Putamen (tissue), 1 donor: ENCODE results near the gene ERO1B.

Experiments
- DNase-seq: peaks from one replicate; pipeline ENCODE4 v3.0.0-alpha.2; 2016; ENCODE audit warnings: low spot score

The ERO1B gene

DNA sequence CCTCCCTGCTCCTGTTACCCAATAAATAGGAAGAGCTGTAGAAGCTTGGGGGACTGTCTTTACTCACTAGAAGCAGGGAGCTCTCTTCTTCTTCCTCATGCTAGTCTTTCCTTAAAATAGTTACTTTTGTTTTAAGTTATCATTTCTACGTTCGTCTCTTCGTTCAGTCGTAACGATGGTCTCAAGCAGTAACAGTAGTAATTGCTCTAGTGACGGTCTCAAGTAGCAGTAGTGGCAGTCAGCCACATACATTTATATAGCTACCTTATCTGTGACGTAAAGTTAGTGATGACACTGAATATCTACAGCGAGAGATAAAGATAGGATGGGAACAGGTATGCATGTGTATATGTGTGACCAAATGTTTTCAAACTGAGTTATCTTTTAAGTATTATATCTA, 15.4 kb upstream of the ERO1B start:
- no peak for DNase-seq

DNA sequence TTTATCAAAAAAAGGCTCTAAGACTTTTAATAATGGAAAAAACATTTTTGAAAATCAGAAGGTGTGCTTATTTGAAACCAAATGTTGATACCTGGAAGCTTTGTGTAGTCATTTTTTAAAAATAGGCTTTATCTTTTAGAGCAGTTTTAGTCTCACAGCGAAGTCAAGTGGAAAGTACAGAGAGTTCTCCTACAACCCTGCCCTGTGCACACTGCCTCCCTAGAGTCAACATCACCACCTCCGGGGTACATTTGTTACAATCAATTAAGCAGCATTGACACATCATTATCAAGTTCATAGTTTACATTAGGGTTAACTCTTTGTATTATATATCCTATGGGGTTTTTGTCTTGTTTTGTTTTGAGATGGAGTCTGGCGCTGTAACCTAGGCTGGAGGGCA, 10.7 kb upstream of the ERO1B start:
- no peak for DNase-seq

DNA sequence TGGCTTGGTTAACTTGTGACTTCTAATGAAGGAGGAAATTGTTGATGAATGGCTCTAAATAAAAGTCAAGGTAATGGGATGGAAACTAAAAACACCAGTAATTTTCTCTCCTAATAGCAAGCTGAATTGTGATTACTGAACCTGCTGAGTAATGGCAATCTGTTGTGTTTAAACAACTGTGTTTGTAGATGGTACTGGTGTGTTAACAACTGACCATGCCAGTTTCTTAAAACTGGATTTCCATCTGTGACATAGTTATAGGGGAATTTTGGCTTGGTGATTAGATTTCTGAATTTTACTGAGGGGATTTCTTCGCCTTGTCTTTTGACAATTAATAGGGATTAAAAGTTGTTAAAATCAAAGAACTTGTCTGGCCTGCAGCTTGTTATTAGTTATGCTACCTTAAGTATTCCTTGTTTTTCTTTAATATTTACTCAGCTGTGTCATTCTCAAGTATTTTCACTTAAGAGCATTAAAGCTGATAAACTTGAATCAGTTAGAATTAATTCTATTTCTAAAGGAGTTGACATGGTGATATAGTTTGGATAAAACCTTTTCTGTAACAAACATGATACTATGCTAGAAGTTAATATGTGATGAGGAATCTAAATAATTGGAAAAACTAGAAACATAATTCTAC, 7.9 kb upstream of the ERO1B start:
- no peak for DNase-seq

DNA sequence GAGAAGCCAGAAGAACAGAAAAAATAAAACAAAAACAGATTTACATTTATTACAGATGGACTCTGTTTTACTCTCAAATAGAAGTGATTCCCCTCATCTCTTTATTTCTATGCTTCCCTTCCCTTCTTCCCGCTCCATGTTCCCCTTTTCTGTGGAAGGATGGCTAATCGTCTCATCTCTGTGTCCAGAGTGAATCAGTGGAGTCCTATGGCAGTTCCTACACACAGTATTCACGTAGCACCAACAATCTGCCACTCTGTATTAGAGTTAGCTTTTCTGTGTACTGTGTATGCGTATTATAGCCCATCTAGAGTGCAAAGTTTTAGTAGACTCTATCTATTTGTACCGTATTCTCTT, 6.8 kb upstream of the ERO1B start:
- DNase-seq, result no peak

DNA sequence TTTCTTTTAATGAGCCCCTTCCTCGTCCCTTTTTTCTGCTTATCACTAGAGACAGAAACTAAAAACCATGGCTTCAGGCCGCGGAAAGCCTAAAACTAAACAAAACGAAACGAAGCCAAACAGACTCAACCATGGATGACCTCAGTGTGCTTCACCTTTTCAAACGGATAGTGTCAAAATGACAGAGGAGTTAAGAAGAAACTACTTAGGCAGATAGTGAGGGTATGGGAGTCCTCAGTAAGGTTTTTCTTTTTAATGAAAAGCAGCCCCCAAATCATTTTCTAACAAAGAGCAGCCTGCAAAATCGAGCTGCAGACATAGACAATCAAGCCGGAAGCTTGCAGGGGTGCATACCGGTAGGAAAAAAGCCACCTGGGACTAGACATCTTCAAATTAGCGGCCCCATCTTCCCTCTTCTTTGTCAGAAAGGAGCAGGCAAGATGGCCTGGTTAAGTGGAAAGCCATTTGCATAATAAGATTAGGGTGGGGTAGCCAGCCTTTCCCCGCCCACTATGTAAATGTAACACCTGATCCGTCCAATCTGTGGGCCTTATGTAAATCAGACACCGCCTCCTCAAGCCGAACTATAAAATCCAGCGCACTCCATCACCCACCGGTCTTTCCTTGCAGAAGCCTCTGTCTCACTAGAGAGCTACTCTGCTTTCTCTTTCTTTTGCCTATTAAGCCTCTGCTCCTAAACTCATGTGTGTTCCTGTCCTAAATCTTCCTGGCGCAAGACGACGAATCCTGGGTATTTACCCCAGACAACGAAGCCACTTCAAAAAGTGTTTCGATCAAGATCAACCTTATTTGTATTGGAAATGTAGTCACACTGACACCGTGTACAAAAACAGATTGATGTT, 6.2 kb upstream of the ERO1B start:
- no peak for DNase-seq

DNA sequence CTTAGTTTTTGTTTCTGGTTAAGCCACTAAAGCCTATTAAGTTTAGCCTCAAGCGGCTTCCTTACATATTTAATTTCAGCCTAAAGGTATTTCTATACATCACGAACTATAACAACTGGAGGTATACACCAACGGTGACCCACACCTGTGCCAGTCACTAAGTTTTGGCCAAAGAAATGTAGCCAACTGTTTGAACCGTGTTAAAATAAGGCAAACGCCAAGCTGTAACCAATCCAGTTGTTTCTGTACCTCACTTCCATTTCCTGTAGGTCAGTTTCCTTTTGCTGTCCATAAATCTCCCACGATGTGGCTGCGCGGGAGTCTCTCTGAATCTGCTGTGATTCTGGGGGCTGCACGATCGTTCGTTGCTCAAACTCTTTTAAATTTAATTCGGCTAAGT, 5.6 kb upstream of the ERO1B start:
- no peak for DNase-seq

DNA sequence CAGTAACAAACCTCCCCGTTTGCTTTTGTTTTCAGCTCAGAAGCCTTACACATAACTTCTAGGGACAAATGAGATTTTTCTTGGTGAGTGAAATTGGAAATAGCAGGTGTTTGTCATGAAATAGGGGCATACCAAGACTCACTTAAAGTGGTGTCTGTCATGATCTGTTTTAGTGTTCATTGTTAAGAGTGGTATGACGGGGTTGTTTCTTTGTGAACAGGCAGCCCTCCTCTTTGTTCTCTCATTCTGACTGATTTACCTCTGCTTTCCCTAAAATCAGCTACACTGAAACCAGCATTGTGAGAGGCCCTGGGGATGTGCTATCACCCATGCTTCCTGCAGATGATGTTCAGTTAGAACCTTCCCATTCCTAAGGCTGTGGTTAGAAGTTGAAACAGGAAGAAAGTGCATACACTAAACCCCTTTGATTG, 2.5 kb upstream of the ERO1B start:
- DNase-seq, result no peak

DNA sequence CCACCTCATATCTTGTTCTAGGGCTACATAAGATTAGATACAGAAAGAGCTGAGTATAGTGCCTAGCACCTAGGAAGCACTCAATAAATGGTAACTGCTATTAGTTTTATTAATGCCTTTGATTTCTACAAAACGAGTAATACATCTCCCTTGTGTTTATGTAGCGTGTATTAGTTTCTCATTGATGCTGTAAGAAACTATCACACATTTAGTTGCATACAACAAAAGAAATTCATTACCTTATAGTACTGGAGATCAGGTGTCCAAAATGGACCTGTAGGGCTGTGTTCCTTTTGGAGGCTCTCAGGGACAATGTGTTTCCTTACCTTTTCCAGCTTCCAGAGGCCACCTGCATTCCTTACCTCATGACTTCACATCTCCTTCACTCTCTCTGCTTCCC, 961 bp upstream of the ERO1B start:
- DNase-seq, result no peak

DNA sequence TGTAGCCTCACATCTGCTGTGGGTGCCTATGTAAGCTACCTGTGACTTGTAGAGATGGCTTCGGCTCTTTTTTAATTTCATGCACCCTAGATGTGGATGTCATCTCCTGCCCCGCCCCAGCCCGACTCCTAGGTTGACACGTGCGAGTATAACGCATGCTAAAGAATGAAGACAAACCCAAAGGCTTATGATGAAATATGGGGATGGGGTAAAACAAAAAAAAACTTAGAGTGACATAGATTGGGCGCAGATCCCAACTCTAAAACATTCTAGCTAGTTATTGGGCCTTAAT, 613 bp upstream of the ERO1B start:
- DNase-seq, result no peak

DNA sequence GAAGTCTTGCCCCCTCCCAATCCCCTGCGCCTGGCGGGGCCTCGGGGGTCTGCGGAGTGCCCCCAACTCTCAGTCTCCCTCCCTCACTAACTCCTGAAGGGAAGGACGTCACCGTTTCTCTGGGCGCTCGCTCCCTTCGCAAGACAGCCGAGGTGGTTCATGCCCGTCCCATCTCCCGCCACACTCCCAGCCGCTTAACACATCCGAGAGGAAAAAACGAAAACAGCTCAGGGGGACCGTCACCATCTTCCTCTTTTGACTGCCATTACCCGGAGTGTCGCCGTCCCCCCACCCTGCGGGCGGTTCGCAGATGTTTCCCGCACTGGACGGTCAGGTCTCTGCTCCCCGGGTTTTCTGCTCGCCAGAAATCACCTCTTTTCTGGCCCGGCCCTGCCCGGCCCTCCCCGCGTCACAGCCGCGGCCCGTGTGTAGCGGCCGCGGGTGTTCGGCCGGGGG, 532 bp downstream of the ERO1B start:
- no peak for DNase-seq

DNA sequence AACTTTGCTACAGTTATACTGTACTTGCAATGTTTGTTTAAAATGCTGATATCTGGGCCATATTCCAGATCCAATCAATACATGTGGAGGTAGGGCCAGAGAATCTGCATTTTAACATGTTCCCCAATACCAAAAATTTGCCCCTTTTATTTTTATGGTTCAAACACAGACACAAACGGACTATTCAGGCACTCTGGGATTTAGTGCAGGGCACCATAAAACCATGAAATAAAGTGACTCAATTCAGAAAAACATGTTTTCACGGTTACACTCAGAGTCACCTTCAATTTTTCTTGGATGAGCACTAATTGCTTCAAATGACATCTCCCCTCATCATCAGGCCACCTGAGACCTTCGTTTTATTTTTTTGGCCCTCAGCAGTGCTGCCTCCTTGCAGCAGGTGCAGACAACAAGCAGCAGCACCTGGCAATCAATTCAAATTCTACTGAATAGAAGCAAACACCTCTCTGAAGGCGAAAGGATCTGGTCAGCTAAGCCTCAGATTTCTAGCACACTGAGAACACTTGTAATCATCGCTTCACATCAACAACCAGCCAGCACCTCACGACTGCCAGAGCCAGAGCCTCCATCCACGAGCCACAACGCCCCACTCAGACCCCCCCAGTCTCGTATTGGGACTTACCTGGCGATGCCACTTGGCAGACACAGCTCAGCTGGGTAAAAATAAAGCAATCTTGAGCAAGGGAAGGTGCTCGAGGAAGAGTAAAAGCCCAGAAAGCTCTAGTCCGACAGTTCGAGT, 1.1 kb downstream of the ERO1B start:
- DNase-seq, result peak; percentile 21

DNA sequence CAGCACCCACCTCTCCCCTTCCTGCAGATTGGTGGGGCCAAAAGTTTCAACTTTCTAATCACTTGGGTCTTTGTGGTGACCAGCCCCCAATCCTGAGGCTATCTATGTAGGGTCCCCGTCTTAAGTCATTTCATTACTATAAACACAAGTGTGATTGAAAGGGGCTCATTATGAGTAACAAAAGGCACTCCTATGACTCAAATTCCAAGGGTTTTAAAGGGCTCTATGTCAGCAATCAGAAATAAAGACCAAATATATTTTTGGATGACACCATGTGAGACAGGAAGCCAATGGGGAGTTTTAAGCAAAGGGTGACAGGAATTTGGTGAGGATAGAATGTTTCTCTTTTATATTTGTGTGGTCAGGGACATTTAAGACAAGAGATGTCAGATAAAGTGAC, 6.2 kb downstream of the ERO1B start:
- no peak for DNase-seq

DNA sequence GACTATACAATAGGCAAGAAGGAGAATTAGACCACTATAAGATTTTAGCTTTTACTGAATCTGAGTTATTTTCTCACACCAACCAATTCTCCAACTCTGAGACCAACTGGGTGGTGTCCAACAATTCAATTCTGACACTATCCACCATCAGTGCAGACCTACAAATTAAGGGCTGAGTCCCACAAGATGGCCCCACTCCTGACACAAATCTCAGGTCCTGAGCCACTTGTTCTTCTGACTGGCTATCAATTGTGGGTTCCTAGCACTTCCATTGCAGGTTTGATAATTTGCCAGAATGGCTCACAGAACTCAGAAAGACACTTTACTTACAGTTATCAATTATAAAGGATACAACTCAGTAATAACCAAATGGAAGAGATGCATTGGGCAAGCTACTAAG, 6.7 kb downstream of the ERO1B start:
- no peak for DNase-seq

DNA sequence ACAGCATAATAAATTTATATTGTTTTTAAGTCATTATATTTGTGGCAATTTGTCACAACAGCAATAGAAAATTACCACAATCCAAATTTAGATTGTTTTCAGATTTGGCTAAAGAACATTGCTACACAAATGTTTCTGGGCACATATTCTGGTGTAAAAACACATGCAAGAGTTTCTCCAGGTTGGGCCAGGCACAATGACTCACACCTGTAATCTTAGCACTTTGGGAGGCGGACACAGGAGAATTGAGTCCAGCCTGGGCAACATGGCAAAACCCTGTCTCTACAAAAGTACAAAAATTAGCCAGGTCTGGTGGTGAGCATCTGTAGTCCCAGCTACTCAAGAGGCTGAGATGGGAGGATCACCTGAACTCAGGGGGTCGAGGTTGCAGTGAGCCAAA, 8.4 kb downstream of the ERO1B start:
- DNase-seq, result no peak

DNA sequence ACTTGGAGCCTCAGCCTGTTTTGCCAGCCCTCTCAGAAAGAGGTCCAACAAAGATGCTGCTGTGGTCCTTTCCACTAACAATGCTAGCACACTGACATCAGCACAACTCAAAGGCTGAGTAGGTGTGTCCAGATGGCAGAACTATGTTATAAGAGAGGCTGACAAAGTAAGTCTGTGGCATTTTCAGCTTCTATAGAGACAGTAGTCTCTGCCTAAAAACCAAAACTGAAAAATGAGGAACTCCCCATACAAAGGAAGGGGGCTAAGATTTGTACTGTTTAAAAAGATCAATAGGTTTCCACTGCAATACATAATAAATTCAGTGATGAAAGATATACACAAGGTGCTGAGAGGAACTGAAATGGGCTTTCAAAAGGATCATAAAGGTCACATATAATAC, 12.3 kb downstream of the ERO1B start:
- DNase-seq, result no peak

DNA sequence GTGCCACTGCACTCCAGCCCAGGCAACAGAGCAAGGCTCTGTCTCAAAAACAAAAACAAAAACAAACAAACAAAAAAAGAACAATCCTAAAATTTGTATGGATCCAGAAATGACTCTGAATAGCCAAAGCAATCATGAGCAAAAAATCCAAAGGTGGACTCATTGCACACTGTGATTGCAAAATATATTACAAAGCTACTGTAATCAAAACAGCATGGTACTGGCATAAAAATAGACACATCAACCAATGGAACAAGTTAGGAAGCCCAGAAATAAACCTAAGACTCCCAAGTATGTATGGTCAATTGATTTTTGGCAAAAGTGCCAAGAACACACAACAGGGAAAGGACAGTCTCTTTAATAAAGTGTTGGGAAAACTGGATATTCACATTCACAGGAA, 19.9 kb downstream of the ERO1B start:
- no peak for DNase-seq

DNA sequence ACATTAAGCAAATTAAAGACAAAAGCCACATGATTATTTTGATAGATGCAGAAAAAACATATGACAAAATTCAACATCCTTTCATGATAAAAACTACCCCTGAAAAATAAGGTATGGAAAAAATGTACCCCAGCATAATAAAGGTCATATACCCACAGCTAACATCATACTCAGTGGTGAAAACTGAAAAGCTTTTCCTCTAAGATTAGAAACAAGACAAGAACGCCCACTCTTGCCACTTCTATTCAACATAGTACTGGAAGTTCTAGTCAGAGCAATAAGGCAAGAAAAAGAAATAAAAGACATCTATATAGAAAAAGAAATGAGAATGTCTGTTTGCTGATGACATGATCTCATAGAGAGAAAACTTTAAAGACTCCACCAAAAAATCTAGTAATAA, 20.7 kb downstream of the ERO1B start:
- DNase-seq, result no peak

DNA sequence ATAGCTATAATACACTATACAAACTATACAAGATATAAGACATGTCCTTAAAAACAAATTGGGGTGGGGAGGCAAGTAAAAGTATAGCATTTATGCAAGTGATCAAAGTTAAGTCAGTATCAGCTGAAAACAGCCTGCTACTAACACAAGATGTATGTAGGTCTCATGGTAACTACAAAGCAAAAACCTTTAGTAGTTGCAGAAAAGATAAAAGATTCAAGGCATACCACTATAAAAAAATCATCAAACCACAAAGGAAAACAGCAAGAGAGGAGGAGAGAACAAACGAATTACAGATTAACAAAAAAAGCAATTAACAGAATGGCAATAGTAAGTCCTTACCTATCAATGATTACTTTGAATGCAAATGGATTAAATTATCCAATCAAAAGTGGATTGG, 22.7 kb downstream of the ERO1B start:
- no peak for DNase-seq

DNA sequence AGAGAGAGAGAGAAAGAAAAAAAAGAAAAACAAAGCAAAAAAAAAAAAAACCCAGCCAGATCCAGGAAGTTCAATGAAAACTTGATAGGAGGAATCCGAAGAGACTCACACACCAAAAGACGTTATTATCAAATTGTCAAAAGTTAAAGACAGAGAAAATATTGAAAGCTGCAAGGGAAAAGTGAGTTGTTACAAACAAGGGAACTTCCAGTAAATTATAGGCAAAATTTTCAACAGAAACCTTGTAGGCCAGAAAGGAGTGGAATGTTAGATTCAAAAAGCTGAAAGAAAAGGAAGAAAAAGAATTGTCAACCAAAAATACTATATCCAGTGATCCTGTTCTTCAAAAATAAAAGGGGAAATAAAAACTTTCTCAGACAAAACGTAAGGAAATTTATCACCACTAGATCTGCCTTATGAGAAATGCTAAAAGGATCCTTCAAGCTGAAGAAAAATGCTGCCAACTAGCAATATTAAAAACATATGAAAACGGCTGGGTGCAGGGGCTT, 23.6 kb downstream of the ERO1B start:
- no peak for DNase-seq

DNA sequence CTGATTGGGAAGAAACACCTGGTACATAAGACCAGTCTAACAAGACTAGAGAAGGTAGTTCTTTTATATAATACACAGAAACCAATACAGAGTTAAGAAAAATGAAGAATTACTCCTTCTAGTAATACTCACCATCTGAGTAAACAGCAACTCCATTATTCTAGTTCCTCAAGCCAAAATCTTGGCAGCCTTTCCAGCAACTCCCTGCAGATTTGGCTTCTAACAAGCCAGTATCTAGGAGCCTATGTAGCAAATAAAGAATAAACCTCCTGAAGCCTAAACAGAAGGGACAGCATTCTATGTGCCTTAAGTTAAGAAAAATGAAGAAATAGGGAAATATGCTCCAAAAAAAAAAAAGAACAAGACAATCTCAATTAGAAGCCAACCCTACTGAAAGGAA, 24.5 kb downstream of the ERO1B start:
- DNase-seq, result no peak

DNA sequence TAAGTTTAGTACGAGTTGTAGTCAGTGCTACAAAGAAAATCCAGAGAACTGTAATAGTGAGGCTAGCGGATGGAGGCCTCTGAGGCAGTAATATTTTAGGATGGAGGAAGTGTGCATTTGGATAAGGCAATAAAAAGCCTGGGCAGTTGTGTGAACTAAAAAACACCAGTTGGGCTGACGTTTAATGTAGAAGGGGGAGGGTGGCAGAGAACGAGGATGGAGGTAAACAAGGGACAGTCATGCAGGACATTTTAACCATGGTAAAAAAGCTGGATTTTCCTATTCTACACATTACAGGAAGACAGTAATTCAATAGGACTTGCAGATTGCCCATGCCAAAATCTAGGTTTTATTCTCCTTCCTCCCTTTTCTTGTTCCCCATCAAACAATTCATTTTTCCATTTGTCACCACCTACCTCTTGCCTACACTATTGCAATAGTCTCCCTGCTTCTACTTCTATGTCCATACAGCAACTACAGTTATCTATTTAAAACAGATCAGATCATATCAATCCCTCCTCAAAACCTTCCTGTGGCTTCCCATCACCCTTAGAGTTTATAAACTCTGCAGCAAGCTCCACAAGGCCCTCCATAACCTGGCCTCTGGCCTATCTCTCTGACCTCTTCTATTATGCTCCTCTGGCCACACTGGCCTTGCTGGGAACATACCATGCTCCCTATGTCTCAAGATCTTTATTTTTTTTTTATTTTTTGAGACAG, 27.7 kb downstream of the ERO1B start:
- DNase-seq, result no peak

DNA sequence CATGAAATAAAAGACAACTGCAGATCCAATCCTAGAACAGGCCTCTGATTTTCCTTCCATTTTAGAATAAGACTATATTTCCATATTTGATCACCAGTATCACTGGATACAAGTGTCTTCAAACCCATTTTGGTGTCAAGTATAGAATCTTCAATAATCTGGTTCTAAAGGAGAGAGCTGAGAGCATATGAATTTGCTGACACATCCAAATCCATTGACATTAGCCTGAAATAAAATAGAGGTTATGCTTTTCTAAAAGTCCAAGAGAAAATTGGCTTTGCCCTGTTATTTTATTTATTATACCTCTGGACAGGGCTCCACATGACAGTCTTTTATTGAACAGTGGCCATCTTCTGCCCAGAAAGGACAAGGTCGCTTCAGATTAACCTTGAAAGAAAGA, 28.6 kb downstream of the ERO1B start:
- no peak for DNase-seq
